HG03139 (cell line): ENCODE results near the gene MEGF10.
"Not testable (repeated sequence)": the region's sequence is repeated elsewhere in the genome, so short reads cannot be mapped to it uniquely, and the experiment has no call there.

Experiments used
- ATAC-seq: cut with Tn5 transposase; IDR thresholded peaks from one replicate; pipeline ENCODE4 v1.9.1; 2021; ENCODE audit not compliant: unreplicated experiment

The MEGF10 gene

GRCh38 chr5:127290019-127290945, at the start of gene MEGF10:
Gene MEGF10 (plus strand): TSS chr5:127290796. CDS start chr5:127331309, 40,513 bp downstream.
- peak; percentile 59 for ATAC-seq

GRCh38 chr5:127243011-127243410, 47.6 kb upstream of the MEGF10 start:
- ATAC-seq: no peak

- no peak for ATAC-seq
Observed at GRCh38 chr5:127254729-127255284, 35.8 kb upstream of the MEGF10 start.

GRCh38 chr5:127256886-127257597, 33.6 kb upstream of the MEGF10 start:
- no peak for ATAC-seq

GRCh38 chr5:127260686-127261085, 29.9 kb upstream of the MEGF10 start:
- no peak for ATAC-seq

GRCh38 chr5:127265473-127265872, 25.1 kb upstream of the MEGF10 start:
- ATAC-seq: not testable (repeated sequence)

- not testable (repeated sequence) for ATAC-seq
Observed at GRCh38 chr5:127268342-127268741, 22.3 kb upstream of the MEGF10 start.

GRCh38 chr5:127270713-127271112, 19.9 kb upstream of the MEGF10 start:
- ATAC-seq: not testable (repeated sequence)

- no peak for ATAC-seq
Observed at GRCh38 chr5:127275641-127276193, 14.9 kb upstream of the MEGF10 start.

- no peak for ATAC-seq
Observed at GRCh38 chr5:127280491-127281220, 9.9 kb upstream of the MEGF10 start.

- ATAC-seq: no peak
Observed at GRCh38 chr5:127281609-127282008, 9.0 kb upstream of the MEGF10 start.

GRCh38 chr5:127288676-127289075, 1.9 kb upstream of the MEGF10 start:
- no peak for ATAC-seq

- no peak for ATAC-seq
Observed at GRCh38 chr5:127290946-127291693, 524 bp downstream of the MEGF10 start.

- ATAC-seq: no peak
Observed at GRCh38 chr5:127292030-127292735, 1.6 kb downstream of the MEGF10 start.

GRCh38 chr5:127293373-127293772, 2.8 kb downstream of the MEGF10 start:
- no peak for ATAC-seq

- no peak for ATAC-seq
Observed at GRCh38 chr5:127294829-127295228, 4.2 kb downstream of the MEGF10 start.

GRCh38 chr5:127295454-127295853, 4.9 kb downstream of the MEGF10 start:
- no peak for ATAC-seq

GRCh38 chr5:127296321-127296720, 5.7 kb downstream of the MEGF10 start:
- no peak for ATAC-seq

- ATAC-seq: not testable (repeated sequence)
Observed at GRCh38 chr5:127296894-127297293, 6.3 kb downstream of the MEGF10 start.
